ENCODE results near the gene KCNN3.

The KCNN3 gene

GRCh38 chr1:154793685-154794084, 76.4 kb downstream of the KCNN3 start:
- Histone ChIP-seq H3K4me1 (ENCODE audit: insufficient read depth, low read length) (peaks cover under 1% of the 10 kb centered on the region), H3K4me3 (ENCODE audit: low read length) (no peak overlapping the region), H3K27me3 (ENCODE audit: insufficient read depth, low read length) (no peaks in the 10 kb centered on the region), H2AFZ (ENCODE audit: low read depth, low read length) (no peak overlapping the region), H3K9me3 (ENCODE audit: low read length) (no peaks in the 10 kb centered on the region), H3K36me3 (ENCODE audit: insufficient read depth, low read length) (no peaks in the 10 kb centered on the region)

- Histone ChIP-seq H3K27me3 (ENCODE audit: insufficient read depth, low read length) (no peaks in the 10 kb centered on the region), H3K4me1 (ENCODE audit: insufficient read depth, low read length) (peaks cover 8% of the 10 kb centered on the region), H2AFZ (ENCODE audit: low read depth, low read length) (no peak overlapping the region), H3K9me3 (ENCODE audit: low read length) (no peaks in the 10 kb centered on the region), H3K4me3 (ENCODE audit: low read length) (no peak overlapping the region), H3K36me3 (ENCODE audit: insufficient read depth, low read length) (no peaks in the 10 kb centered on the region)
Observed at GRCh38 chr1:154792899-154793298, 77.2 kb downstream of the KCNN3 start.

GRCh38 chr1:154791292-154792166, 78.6 kb downstream of the KCNN3 start:
- no peaks in the 10 kb centered on the region for H3K36me3 ChIP-seq (ENCODE audit: insufficient read depth, low read length)
- no peak overlapping the region for H3K4me3 ChIP-seq (ENCODE audit: low read length)
- H2AFZ ChIP-seq (ENCODE audit: low read depth, low read length) = no peak overlapping the region
- H3K27me3 ChIP-seq (ENCODE audit: insufficient read depth, low read length) = no peaks in the 10 kb centered on the region
- H3K4me1 ChIP-seq (ENCODE audit: insufficient read depth, low read length) = peaks cover 16% of the 10 kb centered on the region
- H3K9me3 ChIP-seq (ENCODE audit: low read length) = no peaks in the 10 kb centered on the region

- Histone ChIP-seq H2AFZ (ENCODE audit: low read depth, low read length) (no peak overlapping the region), H3K4me3 (ENCODE audit: low read length) (no peak overlapping the region), H3K4me1 (ENCODE audit: insufficient read depth, low read length) (peaks cover 16% of the 10 kb centered on the region), H3K9me3 (ENCODE audit: low read length) (no peaks in the 10 kb centered on the region), H3K36me3 (ENCODE audit: insufficient read depth, low read length) (no peaks in the 10 kb centered on the region), H3K27me3 (ENCODE audit: insufficient read depth, low read length) (no peaks in the 10 kb centered on the region)
Observed at GRCh38 chr1:154788886-154789285, 81.2 kb downstream of the KCNN3 start.

GRCh38 chr1:154788110-154788870, 81.8 kb downstream of the KCNN3 start:
- Histone ChIP-seq H3K4me3 (ENCODE audit: low read length) (no peak overlapping the region), H2AFZ (ENCODE audit: low read depth, low read length) (no peak overlapping the region), H3K27me3 (ENCODE audit: insufficient read depth, low read length) (no peaks in the 10 kb centered on the region), H3K9me3 (ENCODE audit: low read length) (no peaks in the 10 kb centered on the region), H3K4me1 (ENCODE audit: insufficient read depth, low read length) (peaks cover 16% of the 10 kb centered on the region), H3K36me3 (ENCODE audit: insufficient read depth, low read length) (no peaks in the 10 kb centered on the region)

GRCh38 chr1:154786804-154787570, 83.1 kb downstream of the KCNN3 start:
- no peaks in the 10 kb centered on the region for H3K27me3 ChIP-seq (ENCODE audit: insufficient read depth, low read length)
- no peaks in the 10 kb centered on the region for H3K9me3 ChIP-seq (ENCODE audit: low read length)
- H3K4me1 ChIP-seq (ENCODE audit: insufficient read depth, low read length) = peaks cover 16% of the 10 kb centered on the region
- no peak overlapping the region for H3K4me3 ChIP-seq (ENCODE audit: low read length)
- no peaks in the 10 kb centered on the region for H3K36me3 ChIP-seq (ENCODE audit: insufficient read depth, low read length)
- no peak overlapping the region for H2AFZ ChIP-seq (ENCODE audit: low read depth, low read length)

- Histone ChIP-seq H3K27me3 (ENCODE audit: insufficient read depth, low read length) (no peaks in the 10 kb centered on the region), H2AFZ (ENCODE audit: low read depth, low read length) (no peak overlapping the region), H3K4me1 (ENCODE audit: insufficient read depth, low read length) (peaks cover 16% of the 10 kb centered on the region), H3K9me3 (ENCODE audit: low read length) (no peaks in the 10 kb centered on the region), H3K36me3 (ENCODE audit: insufficient read depth, low read length) (no peaks in the 10 kb centered on the region), H3K4me3 (ENCODE audit: low read length) (no peak overlapping the region)
Observed at GRCh38 chr1:154784924-154785531, 85.1 kb downstream of the KCNN3 start.

- Histone ChIP-seq H2AFZ (ENCODE audit: low read depth, low read length) (no peak overlapping the region), H3K27me3 (ENCODE audit: insufficient read depth, low read length) (no peaks in the 10 kb centered on the region), H3K36me3 (ENCODE audit: insufficient read depth, low read length) (no peaks in the 10 kb centered on the region), H3K9me3 (ENCODE audit: low read length) (peaks cover 2% of the 10 kb centered on the region), H3K4me3 (ENCODE audit: low read length) (no peak overlapping the region), H3K4me1 (ENCODE audit: insufficient read depth, low read length) (peaks cover 22% of the 10 kb centered on the region)
Observed at GRCh38 chr1:154784416-154784815, 85.7 kb downstream of the KCNN3 start.

- Histone ChIP-seq H2AFZ (ENCODE audit: low read depth, low read length) (no peak overlapping the region), H3K36me3 (ENCODE audit: insufficient read depth, low read length) (no peaks in the 10 kb centered on the region), H3K27me3 (ENCODE audit: insufficient read depth, low read length) (no peaks in the 10 kb centered on the region), H3K4me3 (ENCODE audit: low read length) (no peak overlapping the region), H3K9me3 (ENCODE audit: low read length) (peaks cover 2% of the 10 kb centered on the region), H3K4me1 (ENCODE audit: insufficient read depth, low read length) (peaks cover 24% of the 10 kb centered on the region)
Observed at GRCh38 chr1:154783976-154784375, 86.1 kb downstream of the KCNN3 start.

- no peak overlapping the region for H2AFZ ChIP-seq (ENCODE audit: low read depth, low read length)
- no peaks in the 10 kb centered on the region for H3K27me3 ChIP-seq (ENCODE audit: insufficient read depth, low read length)
- H3K36me3 ChIP-seq (ENCODE audit: insufficient read depth, low read length) = no peaks in the 10 kb centered on the region
- no peak overlapping the region for H3K4me3 ChIP-seq (ENCODE audit: low read length)
- H3K4me1 ChIP-seq (ENCODE audit: insufficient read depth, low read length) = peaks cover 19% of the 10 kb centered on the region
- peaks cover 2% of the 10 kb centered on the region for H3K9me3 ChIP-seq (ENCODE audit: low read length)
Observed at GRCh38 chr1:154780541-154780940, 89.5 kb downstream of the KCNN3 start.

- no peak overlapping the region for H3K4me3 ChIP-seq (ENCODE audit: low read length)
- H2AFZ ChIP-seq (ENCODE audit: low read depth, low read length) = no peak overlapping the region
- peaks cover 2% of the 10 kb centered on the region for H3K9me3 ChIP-seq (ENCODE audit: low read length)
- H3K36me3 ChIP-seq (ENCODE audit: insufficient read depth, low read length) = no peaks in the 10 kb centered on the region
- peaks cover 24% of the 10 kb centered on the region for H3K4me1 ChIP-seq (ENCODE audit: insufficient read depth, low read length)
- no peaks in the 10 kb centered on the region for H3K27me3 ChIP-seq (ENCODE audit: insufficient read depth, low read length)
Observed at GRCh38 chr1:154779551-154780189, 90.4 kb downstream of the KCNN3 start.

- no peak overlapping the region for H2AFZ ChIP-seq (ENCODE audit: low read depth, low read length)
- no peaks in the 10 kb centered on the region for H3K36me3 ChIP-seq (ENCODE audit: insufficient read depth, low read length)
- H3K4me3 ChIP-seq (ENCODE audit: low read length) = no peak overlapping the region
- H3K4me1 ChIP-seq (ENCODE audit: insufficient read depth, low read length) = peaks cover 24% of the 10 kb centered on the region
- H3K9me3 ChIP-seq (ENCODE audit: low read length) = peaks cover 2% of the 10 kb centered on the region
- no peaks in the 10 kb centered on the region for H3K27me3 ChIP-seq (ENCODE audit: insufficient read depth, low read length)
Observed at GRCh38 chr1:154778944-154779343, 91.1 kb downstream of the KCNN3 start.

All from neuron (in vitro differentiated cells).